Caco-2 (cell line): Measurements from ENCODE around the gene LAMB3. TPM values are rescaled to one million over a fixed set of nuclear protein-coding genes. Genes with fewer than 3 reads are reported as not detected.

ENCODE experiments used
- BruUV-seq: library from RNA; stranded (reverse); fragments of 400-500 nt; replicated peaks from 2 replicates; lab custom pipeline; 2021; lab: Mats Ljungman, UMichigan
- CTCF ChIA-PET: fragments of 300-600 bp; sonication (Branson Sonifier 250); formaldehyde crosslinking; loops from one replicate; lab custom pipeline; 2022; ENCODE audit warnings: antibody characterized with exemption; lab: Charles Lee
- POLR2A ChIA-PET: fragments of 300-600 bp; sonication (Branson Sonifier 250); formaldehyde crosslinking; loops from one replicate; lab custom pipeline; 2022; ENCODE audit warnings: antibody characterized with exemption; lab: Charles Lee
- DNase-seq, 2 experiments: peaks; one replicate each; pipeline versions ENCODE4 v3.0.0 to v3.0.0-alpha.2; 2020 to 2022
- H3K27me3 ChIP-seq: replicated peaks from 2 replicates; pipeline ENCODE4 v1.6.0; 2011; ENCODE audit warnings: low read length; ENCODE audit not compliant: control insufficient read depth, insufficient read depth
- H3K36me3 ChIP-seq: 2 replicates; pipeline ENCODE4 v1.5.1; 2011; ENCODE audit warnings: low read length; ENCODE audit not compliant: control insufficient read depth, insufficient read depth
- H3K4me1 ChIP-seq: fragments of 250-450 bp; sonication (Bioruptor Pico); 2 replicates; pipeline ENCODE4 v1.5.1; 2020; ENCODE audit warnings: mild to moderate bottlenecking
- H3K4me3 ChIP-seq: 2 replicates; pipeline ENCODE4 v1.5.1; 2011; ENCODE audit warnings: low read depth, mild to moderate bottlenecking, control low read depth, low read length
- H3K9me3 ChIP-seq: fragments of 250-450 bp; sonication (Bioruptor Pico); 2 replicates; pipeline ENCODE4 v1.5.1; 2020; ENCODE audit warnings: mild to moderate bottlenecking, moderate library complexity
- H3K27ac Mint-ChIP-seq: one replicate; pipeline ENCODE4 v1.8.0; 2022; ENCODE audit warnings: mixed read lengths; ENCODE audit not compliant: unreplicated experiment
- H3K27me3 Mint-ChIP-seq: one replicate; pipeline ENCODE4 v1.8.0; 2022; ENCODE audit warnings: mixed read lengths; ENCODE audit not compliant: insufficient read depth, unreplicated experiment
- H3K36me3 Mint-ChIP-seq: one replicate; pipeline ENCODE4 v1.8.0; 2022; ENCODE audit warnings: mild to moderate bottlenecking, mixed read lengths; ENCODE audit not compliant: insufficient read depth, unreplicated experiment
- H3K4me1 Mint-ChIP-seq: one replicate; pipeline ENCODE4 v1.8.0; 2022; ENCODE audit warnings: low read depth, mixed read lengths; ENCODE audit not compliant: unreplicated experiment
- H3K4me3 Mint-ChIP-seq: one replicate; pipeline ENCODE4 v1.8.0; 2022; ENCODE audit warnings: mild to moderate bottlenecking, moderate library complexity, mixed read lengths; ENCODE audit not compliant: unreplicated experiment
- H3K9me3 Mint-ChIP-seq: one replicate; pipeline ENCODE4 v1.8.0; 2022; ENCODE audit warnings: mixed read lengths; ENCODE audit not compliant: unreplicated experiment
- CTCF ChIP-seq, 2 experiments: fragments of 200-600 bp in 1 of 2; IDR thresholded peaks; 1 replicate in 1 of 2; 2 replicates in 1 of 2; pipeline versions ENCODE4 v1.5.1 to v1.8.0; 2011 to 2022; ENCODE audit warnings: antibody characterized with exemption in 1 of 2, control low read depth in 1 of 2, inconsistent platforms in 1 of 2, low read depth in 1 of 2, low read length in 1 of 2, mild to moderate bottlenecking in 1 of 2, moderate library complexity in 1 of 2; ENCODE audit not compliant: insufficient read depth in 1 of 2, severe bottlenecking in 1 of 2, unreplicated experiment in 1 of 2
- intact Hi-C: fragments of 100-400 bp; cut with micrococcal nuclease; formaldehyde crosslinking; loops from one replicate; pipeline ENCODE4 v1.10.0; 2022; ENCODE audit not compliant: unreplicated experiment
- total RNA-seq: library from RNA; stranded (reverse); gene quantifications from 2 replicates; pipeline ENCODE4 v1.2.3, GENCODE V29; 2022

LAMB3 gene
- total RNA-seq, 1 experiment from 2014 or later: 125 TPM

- Histone ChIP-seq H3K36me3 (no peaks in the 10 kb centered on the region), H3K9me3 (no peaks in the 10 kb centered on the region), H3K4me1 (no peaks in the 10 kb centered on the region; the same call in 1 of the 2 replicates), H3K27me3 (no peaks in the 10 kb centered on the region; the same call in 1 of the 2 replicates), H3K4me3 (no peak overlapping the region)
- DNase-seq: no peak
- H3K9me3 Mint-ChIP-seq: peaks cover 9% of the 10 kb centered on the region
- H3K36me3 Mint-ChIP-seq: no peaks in the 10 kb centered on the region
- intact Hi-C loops: loop anchor here (1.0 kb wide), 1 partner anchor 8 kb away; no protein-coding TSS in a partner anchor
- CTCF ChIA-PET: interaction anchor here (0.7 kb wide), 1 partner anchor 82 kb away, joined by 3 read pairs; the partner anchor contains the start of gene G0S2
- POLR2A ChIA-PET: no interaction called here
- H3K27me3 Mint-ChIP-seq: peaks cover 17% of the 10 kb centered on the region
- H3K4me3 Mint-ChIP-seq: no peak overlapping the region
- no peaks in the 10 kb centered on the region for H3K4me1 Mint-ChIP-seq
- no peak for TF ChIP-seq CTCF (IDR thresholded peaks at IDR 0.05; ENCODE audit: insufficient read depth in 1 of 2, low read depth in 1 of 2, low read length in 1 of 2, severe bottlenecking in 1 of 2, unreplicated experiment in 1 of 2)
- H3K27ac Mint-ChIP-seq: no peak overlapping the region
- no TSS peak for BruUV-seq
Observed at GRCh38 chr1:209593747-209594146, 58.5 kb downstream of the LAMB3 start.

GRCh38 chr1:209590405-209590804 lies 61.8 kb downstream of the LAMB3 start:
- no peaks in the 10 kb centered on the region for H3K4me1 Mint-ChIP-seq
- no peak for DNase-seq

GRCh38 chr1:209589863-209590262 lies 62.4 kb downstream of the LAMB3 start:
- no TSS peak for BruUV-seq
- Mint-ChIP-seq H3K27me3 (peaks cover 15% of the 10 kb centered on the region), H3K27ac (no peak overlapping the region), H3K36me3 (no peaks in the 10 kb centered on the region), H3K4me1 (no peaks in the 10 kb centered on the region), H3K9me3 (peaks cover 9% of the 10 kb centered on the region), H3K4me3 (no peak overlapping the region)
- H3K4me1 ChIP-seq: peaks cover 4% of the 10 kb centered on the region; the same call in 1 of the 2 replicates
- no peaks in the 10 kb centered on the region; the same call in none of the 2 replicates for H3K27me3 ChIP-seq
- H3K9me3 ChIP-seq: no peaks in the 10 kb centered on the region
- no peak overlapping the region for H3K4me3 ChIP-seq
- DNase-seq: no peak
- TF ChIP-seq CTCF (IDR thresholded peaks at IDR 0.05; ENCODE audit: insufficient read depth in 1 of 2, low read depth in 1 of 2, low read length in 1 of 2, severe bottlenecking in 1 of 2, unreplicated experiment in 1 of 2): no peak
- POLR2A ChIA-PET: no interaction called here
- CTCF ChIA-PET: interaction anchor here (1.2 to 1.3 kb wide), 2 partner anchors 17 to 24 kb away, joined by 3 read pairs; no protein-coding TSS in a partner anchor
- H3K36me3 ChIP-seq: no peaks in the 10 kb centered on the region
- intact Hi-C loops: no loop called here

More at GRCh38 chr1:209590405-209590804, 61.8 kb downstream of the LAMB3 start:
- no peaks in the 10 kb centered on the region for H3K36me3 Mint-ChIP-seq
- CTCF ChIA-PET: interaction anchor here (0.7 to 1.3 kb wide), 4 partner anchors 14 to 122 kb away, joined by 3 read pairs; no protein-coding TSS in a partner anchor
- intact Hi-C loops: no loop called here
- peak in 1 of 2 experiments; percentile 20 for TF ChIP-seq CTCF (IDR thresholded peaks at IDR 0.05; ENCODE audit: insufficient read depth in 1 of 2, low read depth in 1 of 2, low read length in 1 of 2, severe bottlenecking in 1 of 2, unreplicated experiment in 1 of 2)
- no peaks in the 10 kb centered on the region for H3K9me3 ChIP-seq
- POLR2A ChIA-PET: no interaction called here
- no peak overlapping the region for H3K4me3 Mint-ChIP-seq
- no peaks in the 10 kb centered on the region; the same call in none of the 2 replicates for H3K27me3 ChIP-seq
- peaks cover 9% of the 10 kb centered on the region for H3K9me3 Mint-ChIP-seq
- peaks cover 15% of the 10 kb centered on the region for H3K27me3 Mint-ChIP-seq
- no TSS peak for BruUV-seq
- no peak overlapping the region for H3K27ac Mint-ChIP-seq
- H3K4me1 ChIP-seq: peaks cover 4% of the 10 kb centered on the region; the same call in 1 of the 2 replicates
- H3K36me3 ChIP-seq: no peaks in the 10 kb centered on the region
- H3K4me3 ChIP-seq: no peak overlapping the region
